ENCODE data around the gene ESRP2.

ESRP2 gene

GRCh38 chr16:68229431-68230175 is 6.3 kb downstream of the ESRP2 start:
- peak; percentile 58 for DNase-seq (ENCODE audit: extremely low spot score)
- POLR2A ChIA-PET: interaction anchor here (0.6 kb wide), 1 partner anchor 189 kb away, joined by 6 read pairs; no protein-coding TSS in a partner anchor
- CTCF ChIA-PET: interaction anchor here (0.7 to 2.2 kb wide), 32 partner anchors 9 to 453 kb away, joined by 3 to 16 read pairs (median 4); partner anchors contain the start of genes EDC4, NRN1L, PLA2G15 and SLC7A6
- peak; percentile 75 for TF ChIP-seq CTCF (IDR thresholded peaks at IDR 0.05; ENCODE audit: control extremely low read depth, extremely low read depth, low read depth, missing control alignments)

GRCh38 chr16:68228652-68229051 is 7.3 kb downstream of the ESRP2 start:
- POLR2A ChIA-PET: no interaction called here
- DNase-seq (ENCODE audit: extremely low spot score): no peak
- no peak for TF ChIP-seq CTCF (IDR thresholded peaks at IDR 0.05; ENCODE audit: control extremely low read depth, extremely low read depth, low read depth, missing control alignments)
- CTCF ChIA-PET: interaction anchor here (0.7 to 2.2 kb wide), 32 partner anchors 8 to 413 kb away, joined by 3 to 11 read pairs (median 4); partner anchors contain the start of gene DPEP2NB

- DNase-seq (ENCODE audit: extremely low spot score): no peak
- ChIA-PET CTCF (interaction anchor here (0.7 to 2.2 kb wide), 36 partner anchors 9 to 412 kb away, joined by 3 to 11 read pairs (median 4); partner anchors contain the start of genes DPEP2NB and SLC7A6), POLR2A (no interaction called here)
- TF ChIP-seq CTCF (IDR thresholded peaks at IDR 0.05; ENCODE audit: control extremely low read depth, extremely low read depth, low read depth, missing control alignments): no peak
Observed at GRCh38 chr16:68227850-68228553, 7.9 kb downstream of the ESRP2 start.

GRCh38 chr16:68227183-68227793 is 8.6 kb downstream of the ESRP2 start:
- ChIA-PET POLR2A (no interaction called here), CTCF (interaction anchor here (1.3 to 2.4 kb wide), 17 partner anchors 8 to 411 kb away, joined by 3 to 12 read pairs (median 6); no protein-coding TSS in a partner anchor)
- no peak for DNase-seq (ENCODE audit: extremely low spot score)
- TF ChIP-seq CTCF (IDR thresholded peaks at IDR 0.05; ENCODE audit: control extremely low read depth, extremely low read depth, low read depth, missing control alignments): no peak

- DNase-seq (ENCODE audit: extremely low spot score): no peak
- POLR2A ChIA-PET: no interaction called here
- TF ChIP-seq CTCF (IDR thresholded peaks at IDR 0.05; ENCODE audit: control extremely low read depth, extremely low read depth, low read depth, missing control alignments): no peak
- CTCF ChIA-PET: interaction anchor here (0.9 to 2.4 kb wide), 5 partner anchors 9 to 410 kb away, joined by 3 to 12 read pairs (median 6); partner anchors contain the start of gene PSMB10
Observed at GRCh38 chr16:68226116-68226515, 9.8 kb downstream of the ESRP2 start.

GRCh38 chr16:68223072-68223471 is 12.9 kb downstream of the ESRP2 start:
- TF ChIP-seq CTCF (IDR thresholded peaks at IDR 0.05; ENCODE audit: control extremely low read depth, extremely low read depth, low read depth, missing control alignments): no peak
- no peak for DNase-seq (ENCODE audit: extremely low spot score)
- ChIA-PET POLR2A (no interaction called here), CTCF (interaction anchor here (1.5 kb wide), 1 partner anchor 12 kb away, joined by 3 read pairs; no protein-coding TSS in a partner anchor)

Data from GM10248 (cell line).